ENCODE results near the gene C11orf24.
"Not testable (repeated sequence)": the region's sequence is repeated elsewhere in the genome, so short reads cannot be mapped to it uniquely, and the experiment has no call there.

The C11orf24 gene

DNA sequence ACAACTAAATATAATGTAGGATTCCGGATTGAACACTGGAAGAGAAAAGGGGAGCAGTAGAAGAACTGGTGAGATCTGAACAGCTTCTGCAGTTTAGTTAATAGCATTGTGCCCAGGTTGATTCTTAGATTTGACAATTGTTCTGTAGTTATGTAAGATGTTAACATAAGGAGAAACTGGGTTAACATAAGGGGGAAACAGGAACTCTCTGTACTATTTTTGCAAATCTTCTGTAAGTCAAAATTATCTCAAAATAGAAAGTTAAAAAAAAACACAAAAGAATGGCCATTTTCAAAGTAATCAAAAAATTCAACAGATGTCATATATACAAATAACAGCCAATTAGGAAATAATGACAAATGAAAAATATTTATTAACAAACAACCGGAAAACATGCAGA is 21.9 kb upstream of the C11orf24 start:
- TF ChIP-seq TCF4 (CRISPR knock-in tag; IDR thresholded peaks at IDR 0.05; ENCODE audit: borderline replicate concordance) = no peak
- TF ChIP-seq, protein P1, sequence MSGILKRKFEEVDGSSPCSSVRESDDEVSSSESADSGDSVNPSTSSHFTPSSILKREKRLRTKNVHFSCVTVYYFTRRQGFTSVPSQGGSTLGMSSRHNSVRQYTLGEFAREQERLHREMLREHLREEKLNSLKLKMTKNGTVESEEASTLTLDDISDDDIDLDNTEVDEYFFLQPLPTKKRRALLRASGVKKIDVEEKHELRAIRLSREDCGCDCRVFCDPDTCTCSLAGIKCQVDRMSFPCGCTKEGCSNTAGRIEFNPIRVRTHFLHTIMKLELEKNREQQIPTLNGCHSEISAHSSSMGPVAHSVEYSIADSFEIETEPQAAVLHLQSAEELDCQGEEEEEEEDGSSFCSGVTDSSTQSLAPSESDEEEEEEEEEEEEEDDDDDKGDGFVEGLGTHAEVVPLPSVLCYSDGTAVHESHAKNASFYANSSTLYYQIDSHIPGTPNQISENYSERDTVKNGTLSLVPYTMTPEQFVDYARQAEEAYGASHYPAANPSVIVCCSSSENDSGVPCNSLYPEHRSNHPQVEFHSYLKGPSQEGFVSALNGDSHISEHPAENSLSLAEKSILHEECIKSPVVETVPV (CRISPR knock-in tag; IDR thresholded peaks at IDR 0.05) = no peak
- no peak for TF ChIP-seq PPARA (CRISPR knock-in tag; IDR thresholded peaks at IDR 0.05; ENCODE audit: borderline replicate concordance)
- no peak for TF ChIP-seq SNAI2 (CRISPR knock-in tag; IDR thresholded peaks at IDR 0.05)
- TF ChIP-seq, protein P2, sequence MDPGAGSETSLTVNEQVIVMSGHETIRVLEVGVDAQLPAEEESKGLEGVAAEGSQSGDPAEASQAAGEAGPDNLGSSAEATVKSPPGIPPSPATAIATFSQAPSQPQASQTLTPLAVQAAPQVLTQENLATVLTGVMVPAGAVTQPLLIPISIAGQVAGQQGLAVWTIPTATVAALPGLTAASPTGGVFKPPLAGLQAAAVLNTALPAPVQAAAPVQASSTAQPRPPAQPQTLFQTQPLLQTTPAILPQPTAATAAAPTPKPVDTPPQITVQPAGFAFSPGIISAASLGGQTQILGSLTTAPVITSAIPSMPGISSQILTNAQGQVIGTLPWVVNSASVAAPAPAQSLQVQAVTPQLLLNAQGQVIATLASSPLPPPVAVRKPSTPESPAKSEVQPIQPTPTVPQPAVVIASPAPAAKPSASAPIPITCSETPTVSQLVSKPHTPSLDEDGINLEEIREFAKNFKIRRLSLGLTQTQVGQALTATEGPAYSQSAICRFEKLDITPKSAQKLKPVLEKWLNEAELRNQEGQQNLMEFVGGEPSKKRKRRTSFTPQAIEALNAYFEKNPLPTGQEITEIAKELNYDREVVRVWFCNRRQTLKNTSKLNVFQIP (CRISPR knock-in tag; IDR thresholded peaks at IDR 0.05; ENCODE audit: borderline replicate concordance, low read depth) = no peak
- no peak for ATAC-seq

DNA sequence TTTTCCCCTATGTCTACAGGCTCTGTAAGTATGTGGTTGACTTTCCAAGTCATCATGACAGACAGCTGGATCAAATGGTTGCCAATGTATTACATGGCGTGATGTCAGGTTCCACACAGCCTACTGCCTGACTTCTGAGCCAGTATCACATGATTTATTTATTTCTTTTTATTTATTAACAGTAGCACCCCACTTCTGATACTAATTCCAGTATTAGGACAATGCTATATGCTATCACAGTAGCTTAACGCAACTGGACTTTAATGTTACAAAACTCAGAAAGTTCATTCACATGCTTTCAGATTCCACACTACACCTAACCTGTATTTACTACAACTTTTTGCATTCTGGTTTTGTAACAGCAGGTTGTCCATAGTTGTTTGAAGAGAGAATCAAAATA is 17.7 kb upstream of the C11orf24 start:
- no peak for ATAC-seq

DNA sequence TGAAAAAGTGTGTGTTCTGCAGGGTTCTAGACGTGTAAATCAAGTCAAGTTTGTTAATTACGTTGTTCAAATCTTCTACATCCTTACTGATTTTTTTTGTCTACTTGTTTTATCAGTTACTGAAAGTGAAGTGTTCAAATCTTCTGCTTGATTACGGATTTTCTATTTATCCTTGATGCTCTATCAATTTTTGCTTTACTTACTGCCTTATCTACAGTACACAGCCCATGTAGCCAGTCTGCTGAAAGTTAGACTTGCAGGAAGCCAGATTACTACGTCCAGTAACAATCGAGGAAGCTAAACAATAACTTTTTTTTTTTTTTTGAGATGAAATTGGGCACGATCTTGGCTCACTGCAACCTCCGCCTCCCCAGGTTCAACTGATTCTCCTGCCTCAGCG is 15.6 kb upstream of the C11orf24 start:
- TF ChIP-seq TCF4 (CRISPR knock-in tag; IDR thresholded peaks at IDR 0.05; ENCODE audit: borderline replicate concordance) = no peak
- TF ChIP-seq ZNF8 (CRISPR knock-in tag; IDR thresholded peaks at IDR 0.05) = no peak
- no peak for TF ChIP-seq BACH2 (CRISPR knock-in tag; IDR thresholded peaks at IDR 0.05; ENCODE audit: borderline replicate concordance)
- TF ChIP-seq ZC3H10 (CRISPR knock-in tag; IDR thresholded peaks at IDR 0.05) = no peak
- no peak for TF ChIP-seq CSDC2 (CRISPR knock-in tag; IDR thresholded peaks at IDR 0.05)
- no peak for ATAC-seq

More for the DNA sequence above, 17.7 kb upstream of the C11orf24 start:
- TF ChIP-seq ZC3H10 (CRISPR knock-in tag; IDR thresholded peaks at IDR 0.05) (no peak), ARNTL (CRISPR knock-in tag; IDR thresholded peaks at IDR 0.05; ENCODE audit: borderline replicate concordance, low read depth) (no peak), BACH2 (CRISPR knock-in tag; IDR thresholded peaks at IDR 0.05; ENCODE audit: borderline replicate concordance) (no peak), SNAI2 (CRISPR knock-in tag; IDR thresholded peaks at IDR 0.05) (no peak), ESRRG (CRISPR knock-in tag; IDR thresholded peaks at IDR 0.05) (no peak), GLIS3 (CRISPR knock-in tag; IDR thresholded peaks at IDR 0.05) (no peak), TOX (CRISPR knock-in tag; IDR thresholded peaks at IDR 0.05; ENCODE audit: borderline replicate concordance) (no peak), ZFP30 (CRISPR knock-in tag; IDR thresholded peaks at IDR 0.05) (no peak), PPARA (CRISPR knock-in tag; IDR thresholded peaks at IDR 0.05; ENCODE audit: borderline replicate concordance) (no peak), ZFP3 (CRISPR knock-in tag; IDR thresholded peaks at IDR 0.05) (no peak), TCF4 (CRISPR knock-in tag; IDR thresholded peaks at IDR 0.05; ENCODE audit: borderline replicate concordance) (no peak), ISL1 (CRISPR knock-in tag; IDR thresholded peaks at IDR 0.05) (no peak), OSR1 (CRISPR knock-in tag; IDR thresholded peaks at IDR 0.05) (no peak), RARB (CRISPR knock-in tag; IDR thresholded peaks at IDR 0.05) (no peak)
- TF ChIP-seq, protein P3, sequence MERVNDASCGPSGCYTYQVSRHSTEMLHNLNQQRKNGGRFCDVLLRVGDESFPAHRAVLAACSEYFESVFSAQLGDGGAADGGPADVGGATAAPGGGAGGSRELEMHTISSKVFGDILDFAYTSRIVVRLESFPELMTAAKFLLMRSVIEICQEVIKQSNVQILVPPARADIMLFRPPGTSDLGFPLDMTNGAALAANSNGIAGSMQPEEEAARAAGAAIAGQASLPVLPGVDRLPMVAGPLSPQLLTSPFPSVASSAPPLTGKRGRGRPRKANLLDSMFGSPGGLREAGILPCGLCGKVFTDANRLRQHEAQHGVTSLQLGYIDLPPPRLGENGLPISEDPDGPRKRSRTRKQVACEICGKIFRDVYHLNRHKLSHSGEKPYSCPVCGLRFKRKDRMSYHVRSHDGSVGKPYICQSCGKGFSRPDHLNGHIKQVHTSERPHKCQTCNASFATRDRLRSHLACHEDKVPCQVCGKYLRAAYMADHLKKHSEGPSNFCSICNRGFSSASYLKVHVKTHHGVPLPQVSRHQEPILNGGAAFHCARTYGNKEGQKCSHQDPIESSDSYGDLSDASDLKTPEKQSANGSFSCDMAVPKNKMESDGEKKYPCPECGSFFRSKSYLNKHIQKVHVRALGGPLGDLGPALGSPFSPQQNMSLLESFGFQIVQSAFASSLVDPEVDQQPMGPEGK (CRISPR knock-in tag; IDR thresholded peaks at IDR 0.05; ENCODE audit: borderline replicate concordance) = no peak
- TF ChIP-seq, protein P4, sequence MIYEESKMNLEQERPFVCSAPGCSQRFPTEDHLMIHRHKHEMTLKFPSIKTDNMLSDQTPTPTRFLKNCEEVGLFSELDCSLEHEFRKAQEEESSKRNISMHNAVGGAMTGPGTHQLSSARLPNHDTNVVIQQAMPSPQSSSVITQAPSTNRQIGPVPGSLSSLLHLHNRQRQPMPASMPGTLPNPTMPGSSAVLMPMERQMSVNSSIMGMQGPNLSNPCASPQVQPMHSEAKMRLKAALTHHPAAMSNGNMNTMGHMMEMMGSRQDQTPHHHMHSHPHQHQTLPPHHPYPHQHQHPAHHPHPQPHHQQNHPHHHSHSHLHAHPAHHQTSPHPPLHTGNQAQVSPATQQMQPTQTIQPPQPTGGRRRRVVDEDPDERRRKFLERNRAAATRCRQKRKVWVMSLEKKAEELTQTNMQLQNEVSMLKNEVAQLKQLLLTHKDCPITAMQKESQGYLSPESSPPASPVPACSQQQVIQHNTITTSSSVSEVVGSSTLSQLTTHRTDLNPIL (CRISPR knock-in tag; IDR thresholded peaks at IDR 0.05; ENCODE audit: low read depth) = no peak
- TF ChIP-seq, protein P2 (CRISPR knock-in tag; IDR thresholded peaks at IDR 0.05; ENCODE audit: borderline replicate concordance, low read depth) = no peak

DNA sequence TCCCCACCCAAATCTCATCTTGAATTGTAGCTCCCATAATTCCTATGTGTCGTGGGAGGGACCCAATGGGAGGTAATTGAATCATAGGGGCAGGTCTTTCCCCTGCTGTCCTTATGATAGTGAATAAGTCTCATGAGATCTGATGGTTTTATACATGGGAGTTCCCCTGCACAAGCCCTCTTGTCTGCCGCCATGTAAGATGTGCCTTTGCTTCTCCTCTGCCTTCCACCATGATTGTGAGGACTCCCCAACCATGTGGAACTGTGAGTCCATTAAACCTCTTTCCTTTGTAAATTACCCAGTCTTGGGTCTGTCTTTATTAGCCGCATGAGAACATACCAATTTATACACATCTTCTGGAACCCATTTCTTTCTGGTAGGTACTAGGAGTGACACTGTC is 12.8 kb upstream of the C11orf24 start:
- not testable (repeated sequence) for ATAC-seq

Measured in SK-N-SH treated with all-trans-retinoic acid at 6 μM for 48 hours (cell line).